Right atrium auricular region (tissue), 2 donors: Measurements from ENCODE around the gene IGFBP1. TPM values are rescaled to one million over a fixed set of nuclear protein-coding genes. Genes with fewer than 3 reads are reported as not detected.
A peak's percentile ranks its signal among the peaks of the same experiment; 100 is the strongest.

ENCODE experiments used
- DNase-seq: peaks from one replicate; pipeline ENCODE4 v3.0.0-alpha.2; 2019; ENCODE audit warnings: low spot score
- H3K27ac ChIP-seq, 2 donors: fragments of 200-600 bp; sonication (generic); 1 replicate in 1 of 2; 2 replicates in 1 of 2; pipeline ENCODE4 v1.5.1; 2016 to 2019
- H3K27me3 ChIP-seq, 2 donors: fragments of 200-600 bp; sonication (generic); one replicate each; pipeline versions ENCODE4 v1.5.1 to v1.6.0; 2017 to 2019
- H3K36me3 ChIP-seq: fragments of 200-600 bp; sonication (generic); one replicate; pipeline ENCODE4 v1.5.1; 2016
- H3K4me1 ChIP-seq, 2 donors: fragments of 200-600 bp; sonication (generic); one replicate each; pipeline versions ENCODE4 v1.5.1 to v1.6.0; 2017 to 2019
- H3K4me3 ChIP-seq, 2 donors: fragments of 200-600 bp; sonication (generic); 1 replicate in 1 of 2; 2 replicates in 1 of 2; pipeline ENCODE4 v1.5.1; 2017 to 2019; ENCODE audit warnings: mild to moderate bottlenecking in 1 of 2, moderate library complexity in 1 of 2
- H3K9me3 ChIP-seq, 2 donors: fragments of 200-600 bp; sonication (generic); one replicate each; pipeline ENCODE4 v1.5.1; 2019
- total RNA-seq, 2 donors: library from RNA; depleted of rRNA; stranded (reverse); fragments of >200 nt; gene quantifications; one replicate each; pipeline ENCODE4 v1.1.0, GENCODE V29; 2016
- TF ChIP-seq, protein P1 (sequence below), 2 donors: fragments of 200-600 bp; sonication (generic); IDR thresholded peaks; one replicate each; pipeline ENCODE4 v1.5.1; 2019; ENCODE audit warnings: antibody characterized with exemption in 2 of 2

The IGFBP1 gene
- total RNA-seq, 2 donors from 2014 or later: 1.6 TPM; not detected in 1

DNA sequence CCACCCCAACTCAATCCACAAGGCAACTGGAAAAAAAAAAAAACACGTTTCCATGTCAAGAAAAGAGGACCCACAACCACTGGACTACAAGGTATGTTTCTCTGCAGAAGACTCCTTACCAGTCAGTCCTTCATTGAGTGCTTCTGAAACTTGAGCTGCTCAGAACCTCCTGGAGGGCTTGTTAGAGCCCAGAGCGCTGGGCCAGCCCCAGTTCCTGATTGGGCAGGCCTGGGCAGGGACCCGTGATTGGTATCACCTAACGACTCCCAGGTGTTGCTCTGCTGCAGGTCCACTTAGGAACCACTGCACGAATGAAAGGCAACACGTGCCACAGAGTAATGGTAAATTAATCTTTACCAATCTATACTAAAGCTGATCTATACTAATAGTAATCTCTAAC, 14.9 kb upstream of the IGFBP1 start:
- Histone ChIP-seq H3K27ac (no peak overlapping the region), H3K36me3 (no peaks in the 10 kb centered on the region), H3K9me3 (peaks cover 0 to 5% of the 10 kb centered on the region in 2 donors), H3K4me3 (no peak overlapping the region), H3K27me3 (no peaks in the 10 kb centered on the region), H3K4me1 (no peaks in the 10 kb centered on the region)
- TF ChIP-seq, protein P1, sequence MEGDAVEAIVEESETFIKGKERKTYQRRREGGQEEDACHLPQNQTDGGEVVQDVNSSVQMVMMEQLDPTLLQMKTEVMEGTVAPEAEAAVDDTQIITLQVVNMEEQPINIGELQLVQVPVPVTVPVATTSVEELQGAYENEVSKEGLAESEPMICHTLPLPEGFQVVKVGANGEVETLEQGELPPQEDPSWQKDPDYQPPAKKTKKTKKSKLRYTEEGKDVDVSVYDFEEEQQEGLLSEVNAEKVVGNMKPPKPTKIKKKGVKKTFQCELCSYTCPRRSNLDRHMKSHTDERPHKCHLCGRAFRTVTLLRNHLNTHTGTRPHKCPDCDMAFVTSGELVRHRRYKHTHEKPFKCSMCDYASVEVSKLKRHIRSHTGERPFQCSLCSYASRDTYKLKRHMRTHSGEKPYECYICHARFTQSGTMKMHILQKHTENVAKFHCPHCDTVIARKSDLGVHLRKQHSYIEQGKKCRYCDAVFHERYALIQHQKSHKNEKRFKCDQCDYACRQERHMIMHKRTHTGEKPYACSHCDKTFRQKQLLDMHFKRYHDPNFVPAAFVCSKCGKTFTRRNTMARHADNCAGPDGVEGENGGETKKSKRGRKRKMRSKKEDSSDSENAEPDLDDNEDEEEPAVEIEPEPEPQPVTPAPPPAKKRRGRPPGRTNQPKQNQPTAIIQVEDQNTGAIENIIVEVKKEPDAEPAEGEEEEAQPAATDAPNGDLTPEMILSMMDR (IDR thresholded peaks at IDR 0.05): no peak
- DNase-seq: peak; percentile 30

DNA sequence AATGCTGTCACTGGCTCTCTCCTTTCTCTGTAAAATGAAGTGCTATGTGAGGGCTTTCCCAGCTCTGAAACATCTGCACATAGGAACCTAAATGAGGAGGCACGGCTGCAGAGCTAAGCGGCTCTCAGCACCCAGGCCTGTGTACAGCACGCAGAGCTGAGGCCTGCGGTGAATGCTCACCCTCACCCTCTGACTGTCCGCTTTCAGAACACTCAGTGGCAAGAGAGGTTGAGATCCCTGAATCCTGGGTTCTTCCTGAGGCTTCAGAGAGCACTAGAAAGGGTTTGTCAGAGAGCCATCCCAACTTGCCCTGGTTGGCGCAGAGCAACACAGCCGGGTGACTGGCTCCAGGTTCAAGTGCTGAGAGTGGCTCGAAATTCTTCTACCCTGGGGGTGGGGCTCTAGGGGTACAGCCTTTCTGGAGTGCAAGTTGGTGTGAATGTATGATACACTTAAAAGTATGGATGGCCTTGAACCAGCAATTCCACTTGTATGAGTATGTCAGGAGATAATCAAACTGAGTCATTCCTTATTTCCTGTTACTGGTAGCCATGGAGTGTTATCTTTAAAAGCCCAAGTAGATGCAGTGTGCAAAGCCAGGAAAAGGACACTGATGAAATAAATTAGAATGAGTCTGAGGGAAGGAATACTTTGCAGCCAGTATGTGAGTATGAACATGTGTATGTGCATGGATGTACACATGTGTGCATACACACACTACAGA, 13.7 kb upstream of the IGFBP1 start:
- peaks cover 0 to 17% of the 10 kb centered on the region in 2 donors for H3K9me3 ChIP-seq
- no peak overlapping the region for H3K4me3 ChIP-seq
- H3K27ac ChIP-seq: no peak overlapping the region
- no peaks in the 10 kb centered on the region for H3K4me1 ChIP-seq
- no peaks in the 10 kb centered on the region for H3K36me3 ChIP-seq
- peak; percentile 7 for DNase-seq
- TF ChIP-seq, protein P1 (IDR thresholded peaks at IDR 0.05): no peak
- no peaks in the 10 kb centered on the region for H3K27me3 ChIP-seq

DNA sequence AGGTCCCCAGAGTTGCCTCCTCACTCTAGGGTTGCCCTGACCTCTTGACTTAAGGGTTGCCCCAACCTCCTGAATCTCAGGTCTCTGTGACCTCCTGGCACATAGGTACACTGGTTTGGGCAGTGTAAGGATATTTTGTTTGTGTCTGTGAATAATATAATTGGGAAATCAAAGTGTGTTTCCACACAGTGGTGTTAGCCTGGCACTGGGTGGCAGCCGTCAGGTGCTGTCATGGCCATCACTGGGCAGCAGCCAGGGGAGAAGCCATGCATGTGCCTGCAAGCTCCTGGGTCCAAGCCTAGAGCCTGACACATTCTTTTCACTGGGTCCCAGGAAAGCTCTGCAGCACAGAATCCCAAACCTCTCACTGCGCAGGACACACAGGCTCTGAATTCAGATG, 11.8 kb upstream of the IGFBP1 start:
- no peaks in the 10 kb centered on the region for H3K4me1 ChIP-seq
- peaks cover 0 to 17% of the 10 kb centered on the region in 2 donors for H3K9me3 ChIP-seq
- H3K27ac ChIP-seq: no peak overlapping the region
- TF ChIP-seq, protein P1 (IDR thresholded peaks at IDR 0.05): no peak
- H3K36me3 ChIP-seq: no peaks in the 10 kb centered on the region
- no peaks in the 10 kb centered on the region for H3K27me3 ChIP-seq
- no peak overlapping the region for H3K4me3 ChIP-seq
- DNase-seq: peak; percentile 9

DNA sequence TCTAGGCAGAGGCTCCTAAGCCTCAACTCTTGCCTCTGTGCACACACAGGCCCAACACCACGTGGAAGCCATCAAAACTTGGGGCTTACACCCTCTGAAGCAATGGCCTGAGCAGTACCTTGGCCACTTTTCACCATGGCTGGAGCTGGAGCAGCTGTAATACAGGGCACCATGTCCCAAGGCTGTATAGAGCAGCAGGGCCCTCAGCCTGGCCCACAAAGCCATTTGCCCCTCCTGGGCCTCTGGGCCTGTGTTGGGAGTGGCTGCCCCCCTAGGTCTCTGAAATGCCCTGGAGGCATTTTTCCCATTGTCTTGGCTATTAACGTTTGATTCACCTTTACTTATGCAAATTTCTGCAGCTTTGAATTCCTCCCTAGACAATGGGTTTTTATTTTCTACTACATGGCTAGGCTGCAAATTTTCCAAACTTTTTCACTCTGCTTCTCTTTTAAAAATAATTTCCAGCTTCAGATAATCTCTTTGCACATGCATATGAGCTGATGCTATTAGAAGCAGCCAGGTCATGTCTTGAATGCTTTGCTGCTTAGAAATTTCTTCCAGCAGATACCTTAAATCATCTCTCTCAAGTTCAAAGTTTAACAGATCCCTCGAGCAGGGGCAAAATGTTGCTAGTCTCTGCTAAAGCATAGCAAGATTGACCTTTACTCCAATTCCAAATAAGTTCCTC, 9.7 kb upstream of the IGFBP1 start:
- no peaks in the 10 kb centered on the region for H3K27me3 ChIP-seq
- no peak for DNase-seq
- H3K4me1 ChIP-seq: no peaks in the 10 kb centered on the region
- no peak overlapping the region for H3K4me3 ChIP-seq
- H3K27ac ChIP-seq: no peak overlapping the region
- no peaks in the 10 kb centered on the region for H3K36me3 ChIP-seq
- TF ChIP-seq, protein P1 (IDR thresholded peaks at IDR 0.05): no peak
- H3K9me3 ChIP-seq: peaks cover 0 to 17% of the 10 kb centered on the region in 2 donors

DNA sequence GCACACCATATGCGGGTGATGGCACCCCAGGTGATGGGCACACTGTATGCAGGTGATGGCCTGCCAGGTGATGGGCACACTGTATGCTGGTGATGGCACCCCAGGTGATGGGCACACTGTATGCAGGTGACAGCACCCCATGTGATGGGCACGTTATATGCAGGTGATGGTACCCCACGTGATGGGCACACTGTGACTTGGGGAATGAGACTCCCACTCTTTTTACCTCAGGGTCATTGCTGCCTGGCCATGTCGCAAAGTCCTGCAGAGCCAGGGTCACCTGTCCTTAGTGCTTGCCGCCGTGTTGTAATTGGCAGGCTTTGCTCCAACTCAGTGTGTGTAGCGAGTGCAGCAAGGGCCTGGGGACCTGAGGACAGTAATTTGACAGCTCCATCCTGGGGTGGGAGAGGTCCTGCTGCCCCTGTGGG, 7.8 kb upstream of the IGFBP1 start:
- no peak for DNase-seq

More for the DNA sequence above, 7.8 kb upstream of the IGFBP1 start:
- no peak overlapping the region for H3K27ac ChIP-seq
- H3K36me3 ChIP-seq: no peaks in the 10 kb centered on the region
- no peaks in the 10 kb centered on the region for H3K27me3 ChIP-seq
- H3K4me3 ChIP-seq: no peak overlapping the region
- H3K9me3 ChIP-seq: peaks cover 0 to 17% of the 10 kb centered on the region in 2 donors
- H3K4me1 ChIP-seq: no peaks in the 10 kb centered on the region
- TF ChIP-seq, protein P1 (IDR thresholded peaks at IDR 0.05): no peak
